AG09309 (cell line): ENCODE measurements around the gene ELMO1.

ENCODE experiments used
- DNase-seq: peaks from one replicate; pipeline ENCODE4 v3.0.0-alpha.2; 2010; ENCODE audit warnings: low read depth
- H3K4me3 ChIP-seq: 2 replicates; pipeline ENCODE4 v1.5.1; 2011; ENCODE audit warnings: mild to moderate bottlenecking, low read depth, low read length, moderate library complexity; ENCODE audit not compliant: control insufficient read depth
- TF ChIP-seq, protein P1 (sequence below): IDR thresholded peaks from 2 replicates; pipeline ENCODE4 v1.5.1; 2011; ENCODE audit warnings: mild to moderate bottlenecking, low read depth, low read length, inconsistent platforms; ENCODE audit not compliant: insufficient read depth, control insufficient read depth; ENCODE audit errors: missing control alignments

Gene ELMO1

DNA sequence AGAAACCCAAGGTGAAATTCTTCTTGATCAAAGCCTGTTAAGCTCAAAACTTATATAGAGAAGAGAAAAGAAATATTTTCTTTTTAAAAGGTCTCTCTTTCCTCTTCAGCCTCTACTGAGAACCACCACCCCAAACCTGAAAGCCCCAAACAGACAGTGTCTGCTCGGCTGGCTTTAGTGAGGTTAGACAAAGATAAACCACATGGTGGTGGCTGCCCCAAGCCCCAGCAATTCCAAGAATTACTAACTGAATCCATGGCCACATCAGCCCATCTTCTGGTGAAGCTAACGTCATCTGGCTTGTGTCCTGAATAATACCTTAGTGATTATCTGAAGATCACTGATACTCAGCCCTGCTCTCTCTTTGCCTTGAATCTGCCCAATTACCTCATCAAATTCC, 275.0 kb downstream of the ELMO1 start:
- H3K4me3 ChIP-seq: no peak overlapping the region
- DNase-seq: no peak
- TF ChIP-seq, protein P1, sequence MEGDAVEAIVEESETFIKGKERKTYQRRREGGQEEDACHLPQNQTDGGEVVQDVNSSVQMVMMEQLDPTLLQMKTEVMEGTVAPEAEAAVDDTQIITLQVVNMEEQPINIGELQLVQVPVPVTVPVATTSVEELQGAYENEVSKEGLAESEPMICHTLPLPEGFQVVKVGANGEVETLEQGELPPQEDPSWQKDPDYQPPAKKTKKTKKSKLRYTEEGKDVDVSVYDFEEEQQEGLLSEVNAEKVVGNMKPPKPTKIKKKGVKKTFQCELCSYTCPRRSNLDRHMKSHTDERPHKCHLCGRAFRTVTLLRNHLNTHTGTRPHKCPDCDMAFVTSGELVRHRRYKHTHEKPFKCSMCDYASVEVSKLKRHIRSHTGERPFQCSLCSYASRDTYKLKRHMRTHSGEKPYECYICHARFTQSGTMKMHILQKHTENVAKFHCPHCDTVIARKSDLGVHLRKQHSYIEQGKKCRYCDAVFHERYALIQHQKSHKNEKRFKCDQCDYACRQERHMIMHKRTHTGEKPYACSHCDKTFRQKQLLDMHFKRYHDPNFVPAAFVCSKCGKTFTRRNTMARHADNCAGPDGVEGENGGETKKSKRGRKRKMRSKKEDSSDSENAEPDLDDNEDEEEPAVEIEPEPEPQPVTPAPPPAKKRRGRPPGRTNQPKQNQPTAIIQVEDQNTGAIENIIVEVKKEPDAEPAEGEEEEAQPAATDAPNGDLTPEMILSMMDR: no peak

DNA sequence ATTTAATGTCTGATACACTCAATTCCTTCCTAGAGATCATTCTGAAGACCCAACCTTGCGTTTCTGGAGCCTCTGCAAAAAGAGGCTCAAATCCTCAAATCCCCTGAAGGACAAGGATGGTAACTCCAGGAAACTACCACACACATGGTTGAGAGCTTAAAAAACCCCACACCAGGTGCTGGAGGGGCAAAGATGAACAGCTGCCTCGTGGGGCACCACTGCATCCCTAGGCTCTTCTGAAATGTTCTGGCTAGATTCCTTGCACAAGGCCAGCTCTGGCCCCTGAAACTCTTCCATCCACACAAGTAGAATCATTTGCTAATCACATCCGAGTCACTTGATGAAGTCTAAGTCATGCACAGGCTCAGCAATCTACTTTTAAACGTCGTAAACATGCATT, 286.6 kb downstream of the ELMO1 start:
- no peak overlapping the region for H3K4me3 ChIP-seq
- DNase-seq: no peak
- TF ChIP-seq, protein P1: no peak

DNA sequence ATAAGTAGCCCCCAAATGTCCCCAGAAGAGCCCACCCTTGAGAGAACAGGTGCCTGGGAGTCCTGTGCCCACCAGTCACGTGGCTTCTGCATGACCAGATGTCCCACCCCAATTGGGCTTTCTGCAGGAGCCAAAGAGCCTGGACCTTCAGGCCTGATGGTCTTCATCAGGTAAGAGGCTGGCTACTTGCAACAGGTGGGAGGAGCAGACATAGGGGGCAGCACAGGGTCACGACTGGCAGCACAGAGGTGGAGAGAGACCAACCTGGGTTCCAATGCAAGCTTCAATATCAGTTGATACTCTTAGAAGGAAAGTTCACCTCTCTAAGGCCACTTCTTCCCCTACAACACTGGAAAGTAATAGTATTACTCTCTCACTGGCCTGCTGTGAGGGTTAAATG, 288.0 kb downstream of the ELMO1 start:
- no peak overlapping the region for H3K4me3 ChIP-seq
- TF ChIP-seq, protein P1: no peak

DNA sequence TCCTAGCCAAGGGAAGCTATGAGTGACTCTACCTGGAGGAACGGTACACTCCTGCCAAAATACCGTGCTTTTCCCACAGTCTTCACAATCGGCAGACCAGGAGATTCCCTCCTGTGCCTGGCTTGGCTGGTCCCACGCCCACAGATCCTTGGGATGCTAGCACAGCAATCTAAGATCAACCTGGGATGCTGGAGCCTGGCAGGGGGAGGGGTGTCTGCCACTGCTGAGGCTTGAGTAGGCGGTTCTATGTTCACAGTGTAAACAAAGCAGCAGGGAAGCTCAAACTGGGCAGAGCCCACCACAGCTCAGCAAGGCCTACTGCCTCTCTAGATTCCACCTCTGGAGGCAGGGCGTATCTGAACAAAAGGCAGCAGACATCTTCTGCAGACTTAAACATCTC, 295.3 kb downstream of the ELMO1 start:
- no peak overlapping the region for H3K4me3 ChIP-seq
- TF ChIP-seq, protein P1: no peak
- no peak for DNase-seq

More for the DNA sequence above, 288.0 kb downstream of the ELMO1 start:
- no peak for DNase-seq

DNA sequence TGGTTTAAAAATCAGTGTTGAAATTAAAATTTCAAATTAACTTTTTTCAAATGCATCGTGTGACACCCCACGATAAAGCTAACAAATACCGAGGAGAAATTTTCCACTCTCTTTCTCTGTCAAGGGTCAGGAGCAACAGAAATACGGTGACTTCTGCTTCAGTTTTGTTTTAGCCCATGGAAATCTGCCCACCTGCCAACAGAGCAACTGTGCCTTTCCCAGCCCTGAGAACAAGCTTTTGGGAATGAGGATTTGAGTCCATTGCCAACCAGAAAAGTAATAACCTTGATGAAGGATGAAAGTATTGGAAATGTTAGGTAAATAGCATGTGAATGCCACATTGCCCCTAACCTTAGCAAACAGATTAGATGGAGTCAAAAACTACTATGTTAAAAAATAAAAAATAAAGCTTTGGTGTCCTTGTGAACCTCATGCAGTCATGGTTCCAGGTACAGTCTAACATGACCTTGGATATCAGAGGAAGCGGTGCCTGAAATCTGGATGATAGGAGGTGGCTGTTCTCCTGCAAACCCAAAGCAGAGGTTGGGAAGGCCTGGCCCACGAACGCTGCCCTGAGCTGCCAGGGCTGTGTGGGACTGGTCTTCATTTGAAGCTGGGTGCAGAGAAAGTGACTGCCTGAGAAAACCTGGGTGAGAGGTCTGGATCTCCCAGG, 296.8 kb downstream of the ELMO1 start:
- no peak overlapping the region for H3K4me3 ChIP-seq
- DNase-seq: no peak
- TF ChIP-seq, protein P1: no peak

DNA sequence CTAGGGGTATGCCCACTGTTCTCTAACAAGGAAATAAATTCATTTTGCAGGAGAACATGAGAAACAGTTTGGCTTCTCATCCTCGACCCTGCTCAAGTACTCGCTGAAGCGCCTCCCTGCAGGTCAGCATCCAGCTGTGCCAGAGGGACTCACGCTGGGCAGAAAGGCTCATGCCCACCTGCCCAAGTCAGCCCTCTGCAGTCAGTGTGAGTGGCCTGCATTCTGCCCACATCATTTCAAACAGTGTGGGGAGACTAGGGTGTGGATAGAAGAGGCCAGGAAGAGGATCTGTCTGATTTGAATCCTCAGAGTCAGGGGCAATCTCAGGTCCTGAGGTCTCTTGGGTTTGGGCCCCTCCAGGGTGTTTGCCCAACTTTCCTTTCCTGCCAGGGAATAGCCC, 297.8 kb downstream of the ELMO1 start:
- TF ChIP-seq, protein P1: no peak
- H3K4me3 ChIP-seq: no peak overlapping the region
- DNase-seq: no peak
